ENCODE data around the gene PTK7.
A peak's percentile ranks its signal among the peaks of the same experiment; 100 is the strongest.

Gene PTK7

DNA sequence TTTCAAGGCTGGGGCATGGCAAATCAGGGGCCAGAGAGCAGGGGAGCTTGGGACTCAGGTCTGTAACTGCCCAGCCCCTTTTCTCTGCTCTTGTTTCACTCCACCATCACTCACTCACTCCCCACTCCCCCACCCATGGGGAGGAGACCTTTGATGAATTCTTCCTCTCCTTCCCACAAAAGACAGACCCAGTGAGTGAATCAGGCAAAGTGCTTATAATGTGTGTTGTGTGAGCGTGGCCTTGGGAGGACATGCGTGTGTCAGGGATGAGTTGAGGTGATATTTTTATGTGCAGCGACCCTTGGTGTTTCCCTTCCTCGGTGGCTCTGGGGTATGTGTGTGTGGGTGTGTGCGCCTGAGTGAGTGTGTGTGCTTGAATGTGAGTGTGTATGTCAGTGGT, 104.9 kb downstream of the PTK7 start:
- ATAC-seq, result no peak
- DNase-seq, result no peak

DNA sequence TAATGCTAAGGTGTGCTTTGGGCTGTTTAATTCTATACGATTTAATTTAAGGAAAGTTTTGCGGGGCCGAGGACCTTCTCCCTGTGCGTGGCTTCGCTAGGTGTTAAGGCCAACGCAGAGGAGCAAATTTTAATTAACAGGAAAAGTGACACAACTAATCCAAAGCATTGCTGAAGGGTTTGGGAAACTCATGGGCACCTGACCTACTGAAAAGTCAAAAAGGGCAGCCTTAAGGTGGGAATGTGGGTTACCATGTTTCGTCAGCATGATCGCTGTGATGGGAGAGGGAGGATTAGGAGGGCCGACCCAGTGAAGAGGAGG, 105.5 kb downstream of the PTK7 start:
- ATAC-seq, result no peak

DNA sequence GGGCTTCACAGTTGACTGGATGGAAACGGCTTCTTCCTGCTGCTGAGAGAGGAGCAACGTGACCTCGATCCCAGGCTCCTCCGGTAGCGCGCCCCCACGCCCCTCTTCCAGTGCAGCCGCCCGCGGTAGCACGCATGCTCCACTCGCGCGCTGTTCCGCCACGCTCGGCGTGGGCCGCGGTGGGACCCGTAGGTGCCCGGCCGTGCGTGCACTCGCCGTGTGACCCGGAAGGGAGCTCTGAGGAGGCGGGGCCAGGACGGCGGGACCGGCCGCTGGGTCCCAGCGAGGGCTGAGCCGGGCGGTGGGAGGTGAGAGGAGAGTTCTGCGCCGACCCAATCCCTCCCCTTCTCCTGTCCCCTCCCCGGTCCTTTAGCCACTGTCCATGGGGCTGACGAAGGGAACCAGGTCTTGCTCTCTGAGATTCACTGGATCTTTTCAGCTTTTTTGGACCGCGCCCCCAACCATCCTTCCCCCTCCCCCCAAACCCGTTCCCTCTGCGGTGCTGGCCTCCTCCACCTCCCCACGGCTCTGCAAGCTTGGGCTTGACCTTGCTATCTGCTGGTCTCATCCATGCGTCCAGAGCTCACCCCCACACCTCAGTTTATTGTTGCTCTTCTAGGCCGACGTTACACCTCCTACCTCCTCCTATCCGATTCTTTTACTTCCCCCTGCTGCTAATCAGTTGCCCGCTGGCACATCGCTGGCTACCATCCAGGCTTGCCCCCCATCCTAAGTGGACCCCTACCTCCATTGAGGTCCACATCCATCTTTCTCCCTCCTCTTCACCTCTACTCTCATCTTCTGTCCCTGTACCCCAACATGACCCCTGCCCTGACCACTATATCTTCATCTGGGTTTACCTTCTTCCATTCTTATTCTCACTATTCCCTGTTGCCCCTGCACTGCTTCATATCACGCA, 106.1 kb downstream of the PTK7 start, which contains the start of gene CUL9:
TSS of gene CUL9 (plus strand) at position 255 of the 919 bp plus-strand sequence. CDS start 2,115 bp downstream, outside the sequence.
- DNase-seq, result peak; percentile 87
- ATAC-seq, result peak; percentile 95

More for the DNA sequence above, 105.5 kb downstream of the PTK7 start:
- no peak for DNase-seq

DNA sequence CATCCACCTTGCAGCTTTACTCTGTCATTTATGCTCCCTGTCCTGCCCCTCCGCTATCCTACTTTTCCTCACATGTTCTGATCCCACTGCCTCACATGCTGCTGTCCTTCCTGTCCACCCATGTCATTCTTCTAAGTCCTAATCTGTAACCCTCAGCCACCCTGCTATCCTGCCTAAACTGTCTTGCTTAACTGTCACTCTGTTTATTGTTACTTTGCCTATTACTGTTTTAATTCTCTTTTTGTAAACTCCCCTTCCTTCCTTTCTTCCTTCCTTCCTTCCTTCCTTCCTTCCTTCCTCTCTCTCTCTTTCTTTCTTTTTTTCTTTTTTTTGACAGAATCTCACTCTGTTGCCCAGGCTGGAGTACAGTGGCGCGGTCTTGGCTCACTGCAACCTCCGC, 107.3 kb downstream of the PTK7 start:
- DNase-seq (no peak), ATAC-seq (no peak)

DNA sequence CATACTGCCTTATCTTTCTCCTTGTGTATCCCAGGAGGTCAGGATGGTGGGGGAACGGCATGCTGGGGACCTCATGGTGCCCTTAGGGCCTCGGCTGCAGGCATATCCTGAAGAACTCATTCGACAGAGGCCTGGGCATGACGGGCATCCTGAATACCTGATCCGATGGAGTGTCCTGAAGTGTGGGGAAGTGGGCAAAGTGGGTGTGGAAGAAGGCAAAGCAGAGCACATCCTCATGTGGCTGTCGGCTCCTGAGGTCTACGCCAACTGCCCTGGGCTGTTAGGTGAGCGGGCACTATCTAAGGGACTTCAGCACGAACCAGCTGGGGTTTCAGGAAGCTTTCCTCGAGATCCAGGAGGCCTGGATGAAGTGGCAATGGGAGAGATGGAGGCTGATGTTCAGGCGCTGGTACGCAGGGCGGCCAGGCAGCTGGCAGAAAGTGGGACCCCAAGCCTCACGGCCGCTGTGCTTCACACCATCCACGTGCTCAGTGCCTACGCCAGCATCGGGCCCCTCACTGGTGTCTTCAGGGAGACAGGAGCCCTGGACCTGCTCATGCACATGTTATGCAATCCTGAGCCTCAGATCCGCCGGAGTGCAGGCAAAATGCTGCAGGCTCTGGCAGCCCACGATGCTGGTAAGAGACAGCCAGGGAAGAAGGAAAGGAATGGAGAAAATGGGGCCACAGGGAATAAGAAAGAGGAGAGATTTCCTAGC, 108.3 kb downstream of the PTK7 start:
- DNase-seq, result no peak

DNA sequence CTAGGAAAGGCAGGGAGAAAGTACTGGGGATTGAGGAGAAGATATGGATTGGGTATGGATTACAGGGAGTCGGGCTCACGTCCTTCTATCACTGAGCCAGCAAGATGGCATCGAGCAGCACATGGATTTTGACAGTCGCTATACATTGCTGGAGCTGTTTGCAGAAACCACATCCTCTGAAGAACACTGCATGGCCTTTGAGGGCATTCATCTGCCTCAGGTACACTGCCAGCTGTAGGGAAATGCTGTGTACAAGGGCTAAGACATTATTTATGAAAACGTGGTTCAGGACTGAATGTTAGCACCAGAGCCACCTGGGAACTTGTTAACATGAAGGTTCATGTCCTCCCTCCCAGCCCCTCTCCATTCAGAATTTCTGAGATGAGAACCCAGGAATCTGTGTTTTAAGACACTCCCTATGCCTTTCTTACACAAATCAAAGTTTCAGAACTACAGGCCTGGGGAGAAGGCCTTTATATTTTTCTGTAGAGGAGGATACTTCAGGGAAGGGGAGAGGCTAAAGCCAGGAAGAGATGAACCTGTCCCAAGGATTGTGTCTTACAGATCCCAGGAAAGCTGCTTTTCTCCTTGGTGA, 109.4 kb downstream of the PTK7 start:
- DNase-seq, result no peak
- no peak for ATAC-seq

More for the DNA sequence above, 108.3 kb downstream of the PTK7 start:
- no peak for ATAC-seq

DNA sequence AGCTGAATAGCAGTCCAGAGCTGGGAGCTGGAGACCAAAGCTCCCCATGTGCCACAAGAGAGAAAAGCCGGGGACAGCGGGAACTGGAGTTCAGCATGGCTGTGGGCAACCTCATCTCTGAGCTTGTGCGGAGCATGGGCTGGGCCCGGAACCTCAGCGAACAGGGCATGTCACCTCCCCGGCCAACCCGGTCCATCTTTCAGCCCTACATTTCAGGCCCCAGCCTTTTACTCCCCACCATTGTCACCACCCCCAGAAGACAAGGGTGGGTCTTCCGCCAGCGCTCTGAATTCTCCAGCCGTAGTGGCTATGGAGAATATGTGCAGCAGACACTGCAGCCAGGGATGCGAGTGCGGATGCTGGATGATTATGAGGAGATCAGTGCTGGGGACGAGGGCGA, 109.9 kb downstream of the PTK7 start:
- DNase-seq, result no peak
- no peak for ATAC-seq

DNA sequence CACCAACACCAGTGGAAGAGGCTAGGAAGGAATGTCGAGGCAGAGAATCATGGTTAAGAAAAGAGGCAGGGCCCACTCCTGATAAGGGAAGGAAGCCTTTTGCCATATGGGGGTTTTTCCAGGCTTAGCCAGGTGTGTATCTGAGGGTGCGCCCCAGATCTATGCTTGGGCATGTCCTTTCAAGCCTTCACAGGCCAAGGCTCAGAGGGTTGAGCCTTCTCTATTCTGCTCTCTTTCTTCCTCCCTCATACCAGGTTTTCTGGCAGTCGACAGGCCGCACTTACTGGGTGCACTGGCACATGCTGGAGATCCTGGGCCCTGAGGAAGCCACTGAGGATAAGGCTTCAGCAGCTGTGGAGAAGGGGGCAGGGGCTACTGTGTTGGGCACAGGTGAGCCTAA, 110.6 kb downstream of the PTK7 start:
- ATAC-seq (no peak), DNase-seq (no peak)

DNA sequence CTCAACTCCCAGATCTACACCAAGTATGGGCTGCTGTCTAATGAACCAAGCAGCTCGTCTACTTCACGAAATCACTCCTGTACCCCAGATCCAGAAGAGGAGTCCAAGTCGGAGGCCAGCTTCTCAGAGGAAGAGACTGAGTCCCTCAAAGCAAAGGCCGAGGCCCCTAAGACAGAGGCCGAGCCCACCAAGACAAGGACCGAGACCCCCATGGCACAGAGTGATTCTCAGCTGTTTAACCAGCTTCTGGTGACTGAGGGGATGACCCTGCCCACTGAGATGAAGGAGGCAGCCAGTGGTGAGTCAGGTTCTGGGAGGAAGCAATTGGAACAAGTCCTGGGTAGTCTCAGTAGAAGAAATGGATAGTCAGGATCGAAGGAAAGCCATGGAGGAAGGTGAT, 111.7 kb downstream of the PTK7 start:
- ATAC-seq (no peak), DNase-seq (no peak)

DNA sequence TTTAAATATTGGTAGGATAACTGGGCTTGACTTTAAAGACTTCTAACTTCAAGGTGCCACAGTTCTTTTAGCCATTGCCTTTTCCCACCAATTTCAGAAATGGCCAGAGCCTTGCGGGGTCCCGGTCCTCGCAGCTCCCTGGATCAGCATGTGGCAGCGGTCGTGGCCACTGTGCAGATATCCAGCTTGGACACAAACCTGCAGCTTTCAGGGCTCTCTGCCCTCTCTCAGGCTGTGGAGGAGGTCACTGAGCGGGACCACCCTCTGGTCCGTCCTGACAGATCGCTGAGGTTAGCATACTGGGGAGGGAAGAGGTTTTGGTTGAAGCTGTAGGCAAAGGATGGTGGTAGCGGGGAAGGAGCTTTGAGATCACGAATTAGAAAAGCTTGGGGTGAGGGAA, 112.3 kb downstream of the PTK7 start:
- no peak for ATAC-seq
- no peak for DNase-seq

DNA sequence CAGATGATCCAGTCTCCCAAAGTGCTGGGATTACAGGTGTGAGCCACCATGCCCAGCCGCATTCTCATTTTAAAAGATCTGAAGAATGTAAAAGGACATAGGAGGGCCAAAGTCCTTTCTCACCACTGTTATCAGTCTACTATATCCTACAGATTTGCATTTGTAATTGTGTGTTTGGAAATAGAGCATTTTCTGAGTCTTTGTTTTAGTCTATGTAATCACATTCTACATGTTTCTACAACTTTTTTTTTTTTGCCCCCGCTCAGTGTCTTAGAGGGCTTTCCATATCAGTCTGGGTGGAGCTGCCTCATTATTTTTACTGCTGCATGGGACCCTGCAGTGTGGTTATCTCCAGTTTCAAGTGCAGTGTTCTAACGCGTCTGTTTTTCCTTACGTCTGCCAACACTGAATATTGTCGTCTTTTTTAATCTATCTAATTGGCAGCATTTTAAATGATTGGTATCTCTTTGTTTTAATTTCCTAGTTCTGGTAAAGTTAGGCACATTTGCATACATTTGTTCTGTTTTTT, 113.7 kb downstream of the PTK7 start:
- DNase-seq, result no peak
- ATAC-seq, result no peak

DNA sequence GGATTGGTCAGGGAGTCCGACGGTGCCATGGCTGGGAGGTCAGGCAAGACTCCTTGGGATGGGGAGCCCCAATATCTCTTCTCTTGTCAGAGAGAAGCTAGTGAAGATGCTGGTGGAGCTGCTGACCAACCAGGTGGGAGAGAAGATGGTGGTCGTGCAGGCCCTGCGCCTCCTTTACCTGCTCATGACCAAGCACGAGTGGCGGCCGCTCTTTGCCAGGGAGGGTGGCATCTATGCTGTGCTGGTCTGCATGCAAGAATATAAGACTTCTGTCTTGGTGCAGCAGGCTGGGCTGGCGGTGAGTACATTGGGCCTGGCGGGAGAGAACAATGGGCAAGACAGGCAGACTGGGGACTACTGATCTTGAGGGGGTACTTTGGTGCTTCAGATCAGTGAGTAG, 116.8 kb downstream of the PTK7 start:
- ATAC-seq (no peak), DNase-seq (no peak)

DNA sequence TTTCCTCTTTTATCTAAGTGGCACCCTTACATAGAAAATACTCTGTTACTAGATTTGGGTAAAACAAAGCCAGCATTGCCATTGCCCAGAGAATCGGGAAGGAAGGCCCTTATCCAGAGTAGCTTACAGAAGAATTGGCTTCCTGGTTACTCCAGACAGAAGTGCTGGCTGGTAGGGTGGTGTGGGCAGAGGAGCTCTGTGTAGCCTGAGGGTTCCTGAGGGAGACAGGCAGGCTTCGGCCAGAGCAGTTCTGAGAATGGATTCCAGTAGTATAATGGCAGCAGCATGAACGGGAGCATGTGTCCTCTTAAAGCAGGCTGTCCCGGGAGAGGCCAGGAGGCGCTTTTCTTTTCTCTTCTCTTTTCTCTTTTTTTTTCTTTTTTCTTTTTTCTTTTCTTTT, 117.8 kb downstream of the PTK7 start:
- DNase-seq (no peak), ATAC-seq (no peak)

DNA sequence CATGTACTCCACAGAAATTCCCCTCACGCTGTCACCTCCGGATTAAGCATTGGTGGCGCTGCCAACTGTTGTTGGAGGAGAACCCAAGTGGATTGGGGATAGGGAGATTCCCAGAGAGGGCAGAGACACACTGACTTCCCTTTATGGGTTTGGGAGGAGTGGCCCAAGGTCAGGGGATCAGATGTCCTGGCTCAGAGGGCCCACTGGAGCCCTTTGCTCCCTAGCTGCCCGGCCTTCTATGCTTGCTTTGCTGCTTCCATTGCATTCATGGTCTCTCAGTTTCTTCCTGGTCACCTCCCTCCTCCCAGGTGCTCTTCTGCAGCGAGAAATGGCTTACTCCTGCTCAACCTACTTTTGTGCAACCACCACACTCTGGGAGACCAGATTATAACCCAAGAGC, 120.2 kb downstream of the PTK7 start:
- DNase-seq, result no peak

DNA sequence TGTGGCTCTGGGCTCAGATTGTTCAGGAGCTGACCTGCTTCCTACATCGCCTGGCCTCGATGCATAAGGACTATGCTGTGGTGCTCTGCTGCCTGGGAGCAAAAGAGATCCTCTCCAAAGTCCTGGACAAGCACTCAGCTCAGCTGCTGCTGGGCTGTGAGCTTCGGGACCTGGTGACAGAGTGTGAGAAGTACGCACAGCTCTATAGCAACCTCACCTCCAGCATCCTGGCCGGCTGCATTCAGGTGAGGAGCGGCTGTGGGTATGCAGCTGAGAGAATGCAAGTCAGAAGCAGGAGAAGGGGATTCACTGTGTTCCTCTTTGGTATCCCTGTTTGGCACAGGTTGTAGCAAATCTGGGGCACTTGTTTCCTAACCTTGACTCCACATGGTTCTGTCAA, 123.8 kb downstream of the PTK7 start:
- ATAC-seq (no peak), DNase-seq (no peak)

More for the DNA sequence above, 120.2 kb downstream of the PTK7 start:
- ATAC-seq, result no peak

DNA sequence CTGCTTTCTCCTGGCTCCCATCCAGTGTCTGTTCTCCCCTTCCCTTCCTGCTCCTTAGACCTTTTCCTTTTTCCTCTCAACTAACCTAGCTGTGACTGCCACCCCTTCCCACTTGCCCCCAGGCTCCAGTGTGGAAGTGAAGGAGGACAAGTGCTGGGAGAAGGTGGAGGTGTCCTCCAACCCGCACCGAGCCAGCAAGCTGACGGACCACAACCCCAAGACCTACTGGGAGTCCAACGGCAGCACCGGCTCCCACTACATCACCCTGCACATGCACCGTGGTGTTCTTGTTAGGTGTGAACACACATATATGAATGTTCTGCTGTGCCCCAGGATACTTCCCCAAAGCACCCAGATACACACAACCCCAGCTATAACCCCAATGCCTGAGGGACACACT, 124.4 kb downstream of the PTK7 start:
- DNase-seq, result no peak
- no peak for ATAC-seq

DNA sequence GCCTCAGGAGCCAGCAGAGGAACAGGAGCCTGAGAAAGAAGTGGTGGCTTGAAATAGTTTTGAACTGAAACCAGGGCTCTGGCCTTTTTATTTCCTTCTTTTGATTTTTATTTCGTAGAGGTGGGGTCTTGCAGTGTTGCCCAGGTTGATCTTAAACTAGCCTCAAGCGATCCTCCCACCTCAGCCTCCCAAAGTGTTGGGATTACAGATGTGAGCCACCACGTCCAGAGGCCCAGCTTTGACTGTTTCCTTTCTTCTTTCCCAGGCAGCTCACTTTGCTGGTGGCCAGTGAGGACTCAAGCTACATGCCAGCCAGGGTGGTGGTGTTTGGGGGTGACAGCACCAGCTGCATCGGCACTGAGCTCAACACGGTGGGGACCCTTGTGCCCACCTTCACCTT, 126.3 kb downstream of the PTK7 start:
- ATAC-seq (no peak), DNase-seq (no peak)

DNA sequence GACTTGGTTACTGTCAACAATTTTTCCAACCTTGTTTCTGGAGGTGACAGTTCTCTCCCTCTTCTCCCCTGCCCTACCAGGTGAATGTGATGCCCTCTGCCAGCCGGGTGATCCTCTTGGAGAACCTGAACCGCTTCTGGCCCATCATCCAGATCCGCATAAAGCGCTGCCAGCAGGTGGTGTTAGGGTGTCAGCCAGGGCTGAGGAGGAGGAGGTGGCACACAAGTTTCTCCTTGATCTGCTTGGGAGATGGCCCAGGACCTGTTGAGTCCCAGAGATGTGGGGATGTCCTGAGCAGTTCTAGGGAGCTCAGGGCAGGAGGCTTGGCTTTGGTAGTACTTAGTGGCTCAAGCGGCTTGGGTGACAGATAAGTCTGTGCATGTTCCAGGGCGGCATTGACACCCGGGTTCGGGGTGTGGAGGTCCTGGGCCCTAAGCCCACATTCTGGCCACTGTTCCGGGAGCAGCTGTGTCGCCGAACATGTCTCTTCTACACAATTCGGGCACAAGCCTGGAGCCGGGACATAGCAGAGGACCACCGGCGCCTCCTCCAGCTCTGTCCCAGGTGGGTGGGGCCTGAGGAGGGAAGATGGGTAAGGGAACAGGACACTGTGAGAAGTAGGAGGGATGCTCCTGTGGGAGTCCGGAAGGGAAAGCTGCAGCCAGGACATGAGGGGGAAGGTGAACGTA, 127.1 kb downstream of the PTK7 start:
- DNase-seq (no peak), ATAC-seq (peak; percentile 38)

DNA sequence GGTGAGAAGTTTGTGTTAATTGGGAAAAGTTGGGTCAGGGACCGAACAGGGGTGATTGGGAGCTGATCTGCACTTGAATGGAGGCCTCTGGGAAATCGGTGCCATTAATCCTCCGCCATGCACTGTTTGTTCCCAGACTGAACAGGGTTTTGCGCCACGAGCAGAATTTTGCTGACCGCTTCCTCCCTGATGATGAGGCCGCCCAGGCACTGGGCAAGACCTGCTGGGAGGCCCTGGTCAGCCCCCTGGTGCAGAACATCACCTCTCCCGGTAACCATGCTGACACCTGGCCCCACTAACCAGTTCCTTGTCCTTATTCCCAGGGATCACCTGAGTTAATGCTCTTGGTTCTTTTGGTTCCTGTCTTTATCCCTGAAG, 127.6 kb downstream of the PTK7 start:
- DNase-seq, result no peak

DNA sequence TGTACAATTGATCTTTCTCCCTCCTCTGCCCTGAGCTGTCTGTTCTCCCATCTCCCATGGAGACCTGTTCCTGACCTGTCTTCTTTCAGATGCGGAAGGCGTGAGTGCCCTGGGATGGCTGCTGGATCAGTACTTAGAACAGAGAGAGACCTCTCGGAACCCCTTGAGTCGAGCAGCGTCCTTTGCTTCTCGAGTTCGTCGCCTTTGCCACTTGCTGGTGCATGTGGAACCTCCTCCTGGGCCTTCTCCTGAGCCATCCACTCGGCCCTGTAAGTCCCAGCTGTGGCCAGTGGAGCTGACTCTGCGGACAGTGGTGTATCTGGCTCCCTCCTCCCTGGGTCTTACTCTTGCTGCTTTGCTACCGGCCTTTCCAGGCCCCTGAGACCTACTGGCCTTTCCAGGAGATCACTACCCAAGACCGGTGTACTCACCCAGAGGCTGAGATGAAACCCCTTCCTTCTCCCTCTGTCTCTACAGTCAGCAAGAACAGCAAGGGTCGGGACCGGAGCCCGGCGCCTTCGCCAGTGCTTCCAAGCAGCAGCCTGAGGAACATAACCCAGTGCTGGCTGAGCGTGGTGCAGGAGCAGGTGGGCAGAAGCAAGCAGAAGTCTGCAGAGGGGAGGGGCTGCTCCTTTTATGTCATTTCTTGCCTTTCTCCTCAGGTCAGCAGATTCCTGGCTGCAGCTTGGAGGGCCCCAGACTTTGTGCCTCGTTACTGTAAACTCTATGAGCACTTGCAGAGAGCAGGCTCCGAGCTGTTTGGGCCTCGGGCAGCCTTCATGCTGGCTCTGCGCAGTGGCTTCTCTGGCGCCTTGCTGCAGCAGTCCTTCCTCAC, 128.4 kb downstream of the PTK7 start:
- ATAC-seq (no peak), DNase-seq (no peak)

More for the DNA sequence above, 127.6 kb downstream of the PTK7 start:
- ATAC-seq, result no peak

DNA sequence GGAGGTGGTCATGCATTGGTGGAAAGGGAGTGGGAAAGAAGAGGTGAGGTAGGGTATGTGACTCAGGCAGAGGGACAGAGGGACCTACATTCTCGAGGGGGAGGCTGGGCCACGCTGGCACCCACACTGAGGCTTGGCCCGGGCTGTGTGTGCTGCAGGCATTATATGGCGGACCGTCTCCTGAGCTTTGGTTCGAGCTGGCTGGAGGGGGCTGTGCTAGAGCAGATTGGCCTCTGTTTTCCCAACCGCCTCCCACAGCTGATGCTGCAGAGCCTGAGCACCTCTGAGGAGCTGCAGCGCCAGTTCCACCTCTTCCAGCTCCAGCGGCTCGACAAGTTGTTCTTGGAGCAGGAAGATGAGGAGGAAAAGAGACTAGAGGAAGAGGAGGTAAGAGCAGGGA, 129.7 kb downstream of the PTK7 start:
- ATAC-seq (no peak), DNase-seq (no peak)
